Activated CD4-positive, alpha-beta T cell treated with anti-CD3 and anti-CD28 coated beads, Interleukin-2, amount 10 ng/mL, durations not matched to agents 7 days and 5 days (primary cell): ENCODE results near the gene CA9. TPM values are rescaled to one million over a fixed set of nuclear protein-coding genes. Genes with fewer than 3 reads are reported as not detected.

Experiments
- CTCF ChIA-PET: fragments of 350-600 bp; sonication (Branson Sonifier 250); formaldehyde crosslinking; loops from one replicate; lab custom pipeline; 2021; ENCODE audit warnings: antibody characterized with exemption; lab: Charles Lee
- POLR2A ChIA-PET: fragments of 350-600 bp; sonication (Branson Sonifier 250); formaldehyde crosslinking; loops from one replicate; lab custom pipeline; 2021; ENCODE audit warnings: antibody characterized with exemption; lab: Charles Lee
- DNase-seq: peaks from one replicate; pipeline ENCODE4 v3.0.0-alpha.2; 2020
- H3K27ac Mint-ChIP-seq: one replicate; pipeline ENCODE4 v1.8.0; 2021; ENCODE audit warnings: mild to moderate bottlenecking, moderate library complexity, mixed read lengths
- H3K27me3 Mint-ChIP-seq: one replicate; pipeline ENCODE4 v1.8.0; 2021; ENCODE audit warnings: mixed read lengths
- H3K36me3 Mint-ChIP-seq: one replicate; pipeline ENCODE4 v1.8.0; 2021; ENCODE audit warnings: low read depth, mixed read lengths
- H3K4me1 Mint-ChIP-seq: one replicate; pipeline ENCODE4 v1.8.0; 2021; ENCODE audit warnings: mixed read lengths
- H3K4me3 Mint-ChIP-seq: one replicate; pipeline ENCODE4 v1.8.0; 2021; ENCODE audit warnings: mild to moderate bottlenecking, moderate library complexity, mixed read lengths
- H3K9me3 Mint-ChIP-seq: one replicate; pipeline ENCODE4 v1.8.0; 2021; ENCODE audit warnings: mixed read lengths
- total RNA-seq, 2 experiments: library from RNA; stranded (reverse); gene quantifications; one replicate each; pipeline ENCODE4 v1.2.3, GENCODE V29; 2021

CA9 gene
- total RNA-seq, 2 experiments from 2014 or later = 0.40 TPM; not detected in 1

- Mint-ChIP-seq H3K36me3 (peaks cover 77% of the 10 kb centered on the region), H3K4me1 (no peaks in the 10 kb centered on the region), H3K27me3 (no peaks in the 10 kb centered on the region), H3K4me3 (no peak overlapping the region), H3K27ac (no peak overlapping the region), H3K9me3 (no peaks in the 10 kb centered on the region)
- ChIA-PET POLR2A (no interaction called here), CTCF (interaction anchor here (1.1 to 2.7 kb wide), 6 partner anchors 9 to 56 kb away, joined by 3 to 13 read pairs (median 4); partner anchors contain the start of genes CCDC107, CREB3, RGP1 and RMRP)
- no peak for DNase-seq
Measured at GRCh38 chr9:35714123-35714522, 40.4 kb downstream of the CA9 start.

- Mint-ChIP-seq H3K9me3 (no peaks in the 10 kb centered on the region), H3K27ac (no peak overlapping the region), H3K4me1 (no peaks in the 10 kb centered on the region), H3K27me3 (no peaks in the 10 kb centered on the region), H3K4me3 (no peak overlapping the region), H3K36me3 (peaks cover 79% of the 10 kb centered on the region)
- ChIA-PET POLR2A (no interaction called here), CTCF (interaction anchor here (1.1 to 2.7 kb wide), 6 partner anchors 9 to 57 kb away, joined by 3 to 13 read pairs (median 4); partner anchors contain the start of genes CCDC107, CREB3, RGP1 and RMRP)
- DNase-seq = no peak
Measured at GRCh38 chr9:35714579-35715252, 41.0 kb downstream of the CA9 start.

GRCh38 chr9:35716230-35716629, 42.5 kb downstream of the CA9 start:
- H3K27me3 Mint-ChIP-seq = no peaks in the 10 kb centered on the region
- CTCF ChIA-PET = interaction anchor here (0.7 to 2.7 kb wide), 6 partner anchors 11 to 248 kb away, joined by 3 to 13 read pairs (median 5); no protein-coding TSS in a partner anchor
- POLR2A ChIA-PET = no interaction called here
- H3K36me3 Mint-ChIP-seq = peaks cover 78% of the 10 kb centered on the region
- no peak overlapping the region for H3K27ac Mint-ChIP-seq
- no peak for DNase-seq
- no peak overlapping the region for H3K4me3 Mint-ChIP-seq
- no peaks in the 10 kb centered on the region for H3K4me1 Mint-ChIP-seq
- no peaks in the 10 kb centered on the region for H3K9me3 Mint-ChIP-seq

- Mint-ChIP-seq H3K27ac (no peak overlapping the region), H3K4me1 (no peaks in the 10 kb centered on the region), H3K27me3 (no peaks in the 10 kb centered on the region), H3K4me3 (no peak overlapping the region), H3K9me3 (no peaks in the 10 kb centered on the region), H3K36me3 (peaks cover 79% of the 10 kb centered on the region)
- DNase-seq = no peak
- POLR2A ChIA-PET = no interaction called here
- CTCF ChIA-PET = interaction anchor here (0.6 to 1.9 kb wide), 8 partner anchors 9 to 165 kb away, joined by 3 to 5 read pairs (median 3); no protein-coding TSS in a partner anchor
Measured at GRCh38 chr9:35717132-35717870, 43.6 kb downstream of the CA9 start.

GRCh38 chr9:35718721-35719511, 45.2 kb downstream of the CA9 start:
- Mint-ChIP-seq H3K4me3 (no peak overlapping the region), H3K4me1 (no peaks in the 10 kb centered on the region), H3K27me3 (no peaks in the 10 kb centered on the region), H3K27ac (no peak overlapping the region), H3K36me3 (peaks cover 81% of the 10 kb centered on the region), H3K9me3 (no peaks in the 10 kb centered on the region)
- POLR2A ChIA-PET = no interaction called here
- CTCF ChIA-PET = interaction anchor here (1.3 kb wide), 1 partner anchor 9 kb away, joined by 4 read pairs; no protein-coding TSS in a partner anchor
- DNase-seq = no peak

- DNase-seq = no peak
- ChIA-PET POLR2A (no interaction called here), CTCF (no interaction called here)
- peaks cover 81% of the 10 kb centered on the region for H3K36me3 Mint-ChIP-seq
- H3K4me1 Mint-ChIP-seq = no peaks in the 10 kb centered on the region
- no peak overlapping the region for H3K4me3 Mint-ChIP-seq
- no peaks in the 10 kb centered on the region for H3K27me3 Mint-ChIP-seq
- H3K9me3 Mint-ChIP-seq = no peaks in the 10 kb centered on the region
- no peak overlapping the region for H3K27ac Mint-ChIP-seq
Measured at GRCh38 chr9:35719546-35719945, 45.8 kb downstream of the CA9 start.

- DNase-seq = no peak
- no peaks in the 10 kb centered on the region for H3K27me3 Mint-ChIP-seq
- no peak overlapping the region for H3K27ac Mint-ChIP-seq
- H3K4me1 Mint-ChIP-seq = no peaks in the 10 kb centered on the region
- ChIA-PET POLR2A (no interaction called here), CTCF (interaction anchor here (0.9 to 1.5 kb wide), 3 partner anchors 9 to 27 kb away, joined by 3 to 6 read pairs (median 4); partner anchors contain the start of genes CREB3 and TLN1)
- H3K9me3 Mint-ChIP-seq = no peaks in the 10 kb centered on the region
- H3K4me3 Mint-ChIP-seq = no peak overlapping the region
- H3K36me3 Mint-ChIP-seq = peaks cover 66% of the 10 kb centered on the region
Measured at GRCh38 chr9:35723426-35723825, 49.7 kb downstream of the CA9 start.

GRCh38 chr9:35723908-35724307, 50.2 kb downstream of the CA9 start:
- DNase-seq = no peak
- Mint-ChIP-seq H3K4me3 (no peak overlapping the region), H3K27me3 (no peaks in the 10 kb centered on the region), H3K9me3 (no peaks in the 10 kb centered on the region), H3K36me3 (peaks cover 64% of the 10 kb centered on the region), H3K4me1 (no peaks in the 10 kb centered on the region), H3K27ac (no peak overlapping the region)
- ChIA-PET POLR2A (no interaction called here), CTCF (interaction anchor here (0.9 to 1.3 kb wide), 2 partner anchors 10 to 40 kb away, joined by 3 read pairs; no protein-coding TSS in a partner anchor)

- H3K4me3 Mint-ChIP-seq = no peak overlapping the region
- H3K27me3 Mint-ChIP-seq = no peaks in the 10 kb centered on the region
- H3K36me3 Mint-ChIP-seq = peaks cover 54% of the 10 kb centered on the region
- no peaks in the 10 kb centered on the region for H3K9me3 Mint-ChIP-seq
- CTCF ChIA-PET = interaction anchor here (0.9 to 1.7 kb wide), 6 partner anchors 11 to 78 kb away, joined by 3 to 4 read pairs (median 3); partner anchors contain the start of genes CCDC107, RMRP and TPM2
- no peak for DNase-seq
- H3K4me1 Mint-ChIP-seq = no peaks in the 10 kb centered on the region
- POLR2A ChIA-PET = no interaction called here
- no peak overlapping the region for H3K27ac Mint-ChIP-seq
Measured at GRCh38 chr9:35725362-35725761, 51.6 kb downstream of the CA9 start.

- Mint-ChIP-seq H3K4me1 (no peaks in the 10 kb centered on the region), H3K9me3 (no peaks in the 10 kb centered on the region), H3K36me3 (peaks cover 52% of the 10 kb centered on the region), H3K4me3 (peak overlapping the region; percentile 56), H3K27me3 (no peaks in the 10 kb centered on the region), H3K27ac (peak overlapping the region; percentile 85)
- ChIA-PET POLR2A (interaction anchor here (0.6 kb wide), 1 partner anchor 110 kb away, joined by 3 read pairs; no protein-coding TSS in a partner anchor), CTCF (interaction anchor here (0.7 to 9.8 kb wide), 15 partner anchors 9 to 123 kb away, joined by 3 to 112 read pairs (median 6); partner anchors contain the start of genes ARHGEF39, CCDC107, GBA2 and MSMP)
- DNase-seq = peak; percentile 55
Measured at GRCh38 chr9:35726931-35727330, 53.2 kb downstream of the CA9 start.

- H3K36me3 Mint-ChIP-seq = peaks cover 44% of the 10 kb centered on the region
- DNase-seq = no peak
- no peak overlapping the region for H3K27ac Mint-ChIP-seq
- H3K9me3 Mint-ChIP-seq = no peaks in the 10 kb centered on the region
- no peak overlapping the region for H3K4me3 Mint-ChIP-seq
- H3K27me3 Mint-ChIP-seq = no peaks in the 10 kb centered on the region
- CTCF ChIA-PET = interaction anchor here (0.8 to 9.8 kb wide), 16 partner anchors 10 to 676 kb away, joined by 3 to 112 read pairs (median 6); partner anchors contain the start of genes ARHGEF39, CCDC107, GBA2 and MSMP
- H3K4me1 Mint-ChIP-seq = no peaks in the 10 kb centered on the region
- POLR2A ChIA-PET = interaction anchor here (0.6 to 0.9 kb wide), 2 partner anchors 62 to 111 kb away, joined by 3 read pairs; no protein-coding TSS in a partner anchor
Measured at GRCh38 chr9:35727676-35728040, 53.9 kb downstream of the CA9 start.
